ENCODE measurements around the gene CNN2. TPM values are rescaled to one million over a fixed set of nuclear protein-coding genes. Genes with fewer than 3 reads are reported as not detected.
"Not testable (repeated sequence)": the region's sequence is repeated elsewhere in the genome, so short reads cannot be mapped to it uniquely, and the experiment has no call there.

CNN2 gene
- total RNA-seq, 2 donors from 2014 or later, result 82.9 to 101 TPM

- WGBS, result under 1% methylated on average over 55 of the region's 68 CpGs
- Histone ChIP-seq H3K36me3 (no peaks in the 10 kb centered on the region), H3K9me3 (no peaks in the 10 kb centered on the region), H3K4me3 (peak within 1 kb of the TSS; percentile 79 to 86), H3K27ac (peak within 1 kb of the TSS; percentile 86 to 91), H3K27me3 (replicated peaks; ENCODE audit: insufficient read depth) (no peaks in the 10 kb centered on the region), H3K4me1 (replicated peaks) (peaks cover 36% of the 10 kb centered on the region)
- peak; percentile 96 for DNase-seq (ENCODE audit: low spot score)
- intact Hi-C loops (cut with DNase I), result no loop called here
- TF ChIP-seq CTCF (IDR thresholded peaks at IDR 0.05), result peak in 3 of 4 experiments; percentile 9 to 37 (median 24)
- peak; percentile 80 for TF ChIP-seq POLR2A (IDR thresholded peaks at IDR 0.05)
- TF ChIP-seq POLR2AphosphoS5 (IDR thresholded peaks at IDR 0.05), result peak; percentile 94
Measured at GRCh38 chr19:1020868-1021425, 5.5 kb upstream of the CNN2 start, which contains the start of gene TMEM259. TMEM259 (minus strand) TSS chr19:1021123; CDS start chr19:1020996, 127 bp downstream.

GRCh38 chr19:1023883-1024188, 2.6 kb upstream of the CNN2 start:
- peaks cover 12% of the 10 kb centered on the region for H3K4me1 ChIP-seq (replicated peaks)
- H3K27ac ChIP-seq; H3K27me3 ChIP-seq (replicated peaks; ENCODE audit: insufficient read depth); H3K9me3 ChIP-seq; intact Hi-C loops (cut with DNase I); H3K36me3 ChIP-seq; DNase-seq (ENCODE audit: low spot score); H3K4me3 ChIP-seq: not testable (repeated sequence)
- WGBS, result 88% methylated on average over 5 of the region's 5 CpGs

- intact Hi-C loops (cut with DNase I); H3K4me3 ChIP-seq; H3K36me3 ChIP-seq; H3K4me1 ChIP-seq (replicated peaks); H3K27ac ChIP-seq; H3K9me3 ChIP-seq; H3K27me3 ChIP-seq (replicated peaks; ENCODE audit: insufficient read depth); DNase-seq (ENCODE audit: low spot score): not testable (repeated sequence)
- 89% methylated on average over 6 of the region's 6 CpGs for WGBS
Measured at GRCh38 chr19:1025080-1025479, 1.3 kb upstream of the CNN2 start.

- Histone ChIP-seq H3K4me1 (replicated peaks) (peaks cover 2% of the 10 kb centered on the region), H3K4me3 (peak overlapping the region; percentile 97), H3K9me3 (no peaks in the 10 kb centered on the region), H3K27ac (peak overlapping the region; percentile 98 to 99), H3K27me3 (replicated peaks; ENCODE audit: insufficient read depth) (no peaks in the 10 kb centered on the region), H3K36me3 (no peaks in the 10 kb centered on the region)
- no peak for DNase-seq (ENCODE audit: low spot score)
- intact Hi-C loops (cut with DNase I), result no loop called here
- WGBS, result 2% methylated on average over 31 of the region's 36 CpGs
- peak; percentile 17 for TF ChIP-seq POLR2AphosphoS5 (IDR thresholded peaks at IDR 0.05)
- no peak for TF ChIP-seq POLR2A (IDR thresholded peaks at IDR 0.05)
Measured at GRCh38 chr19:1026783-1027649, 608 bp downstream of the CNN2 start.

GRCh38 chr19:1027650-1028061, 1.2 kb downstream of the CNN2 start:
- TF ChIP-seq POLR2AphosphoS5 (IDR thresholded peaks at IDR 0.05) (no peak), POLR2A (IDR thresholded peaks at IDR 0.05) (no peak), CTCF (IDR thresholded peaks at IDR 0.05) (no peak)
- Histone ChIP-seq H3K36me3 (peaks cover 0 to 6% of the 10 kb centered on the region in 2 donors), H3K4me1 (replicated peaks) (peaks cover 2% of the 10 kb centered on the region), H3K27me3 (replicated peaks; ENCODE audit: insufficient read depth) (no peaks in the 10 kb centered on the region), H3K9me3 (no peaks in the 10 kb centered on the region), H3K4me3 (peak overlapping the region; percentile 97), H3K27ac (peak overlapping the region; percentile 98 to 99)
- DNase-seq (ENCODE audit: low spot score), result no peak
- WGBS, result 7% methylated on average over 12 of the region's 16 CpGs
- intact Hi-C loops (cut with DNase I), result loop anchor here (2.0 kb wide), 1 partner anchor 73 kb away; no protein-coding TSS in a partner anchor

GRCh38 chr19:1028062-1028926, 1.9 kb downstream of the CNN2 start:
- H3K4me1 ChIP-seq (replicated peaks), result peaks cover 2% of the 10 kb centered on the region
- TF ChIP-seq POLR2A (IDR thresholded peaks at IDR 0.05) (peak; percentile 68), POLR2AphosphoS5 (IDR thresholded peaks at IDR 0.05) (no peak)
- 2% methylated on average over 32 of the region's 58 CpGs for WGBS
- H3K9me3 ChIP-seq, result no peaks in the 10 kb centered on the region
- H3K27me3 ChIP-seq (replicated peaks; ENCODE audit: insufficient read depth), result no peaks in the 10 kb centered on the region
- H3K4me3 ChIP-seq, result peak overlapping the region; percentile 97
- intact Hi-C loops (cut with DNase I), result loop anchor here (2.0 kb wide), 1 partner anchor 73 kb away; no protein-coding TSS in a partner anchor
- peak overlapping the region; percentile 98 to 99 for H3K27ac ChIP-seq
- H3K36me3 ChIP-seq, result peaks cover 1 to 12% of the 10 kb centered on the region in 2 donors
- peak; percentile 75 for DNase-seq (ENCODE audit: low spot score)
